Astrocyte of the hippocampus (primary cell): ENCODE results near the gene RDM1.

ENCODE experiments used
- DNase-seq: peaks from one replicate; pipeline ENCODE4 v3.0.0; 2011; ENCODE audit warnings: low read depth, low spot score

The RDM1 gene

GRCh38 chr17:35870906-35871819, 59.4 kb downstream of the RDM1 start:
- DNase-seq, result no peak

- no peak for DNase-seq
These were observed 61.8 kb downstream of the RDM1 start, which contains the start of gene HEATR9 for GRCh38 chr17:35868737-35869136. HEATR9 (minus strand) TSS chr17:35868891; CDS start chr17:35868742, 149 bp downstream.
